Chondrocyte (in vitro differentiated cells): Measurements from ENCODE around the gene SHISAL2B. TPM values are rescaled to one million over a fixed set of nuclear protein-coding genes. Genes with fewer than 3 reads are reported as not detected.
"Not testable (repeated sequence)": the region's sequence is repeated elsewhere in the genome, so short reads cannot be mapped to it uniquely, and the experiment has no call there.

Experiments
- DNase-seq: peaks from one replicate; pipeline ENCODE4 v3.0.0; 2021; ENCODE audit warnings: mixed read lengths, low spot score
- H3K27ac Mint-ChIP-seq: one replicate; pipeline ENCODE4 v1.8.0; 2021; ENCODE audit warnings: mild to moderate bottlenecking, moderate library complexity, mixed read lengths; ENCODE audit not compliant: unreplicated experiment
- H3K27me3 Mint-ChIP-seq: 2 replicates; pipeline ENCODE4 v1.8.0; 2021; ENCODE audit warnings: low read depth, mixed read lengths
- H3K36me3 Mint-ChIP-seq: 2 replicates; pipeline ENCODE4 v1.8.0; 2021; ENCODE audit warnings: low read depth, mixed read lengths
- H3K4me1 Mint-ChIP-seq: 2 replicates; pipeline ENCODE4 v1.8.0; 2021; ENCODE audit warnings: low read depth, mild to moderate bottlenecking, mixed read lengths
- H3K4me3 Mint-ChIP-seq: one replicate; pipeline ENCODE4 v1.8.0; 2021; ENCODE audit warnings: mild to moderate bottlenecking, moderate library complexity, mixed read lengths; ENCODE audit not compliant: unreplicated experiment
- H3K9me3 Mint-ChIP-seq: 2 replicates; pipeline ENCODE4 v1.8.0; 2021; ENCODE audit warnings: low read depth, mixed read lengths
- CTCF ChIP-seq: fragments of 200-600 bp; sonication (generic); IDR thresholded peaks from 2 replicates; pipeline ENCODE4 v1.5.0; 2021; ENCODE audit warnings: antibody characterized with exemption, mild to moderate bottlenecking, moderate library complexity
- total RNA-seq: library from RNA; stranded (reverse); gene quantifications from 3 replicates; pipeline ENCODE4 v1.2.1, GENCODE V29; 2021

Gene SHISAL2B
- total RNA-seq, 1 donor from 2014 or later = not detected

DNA sequence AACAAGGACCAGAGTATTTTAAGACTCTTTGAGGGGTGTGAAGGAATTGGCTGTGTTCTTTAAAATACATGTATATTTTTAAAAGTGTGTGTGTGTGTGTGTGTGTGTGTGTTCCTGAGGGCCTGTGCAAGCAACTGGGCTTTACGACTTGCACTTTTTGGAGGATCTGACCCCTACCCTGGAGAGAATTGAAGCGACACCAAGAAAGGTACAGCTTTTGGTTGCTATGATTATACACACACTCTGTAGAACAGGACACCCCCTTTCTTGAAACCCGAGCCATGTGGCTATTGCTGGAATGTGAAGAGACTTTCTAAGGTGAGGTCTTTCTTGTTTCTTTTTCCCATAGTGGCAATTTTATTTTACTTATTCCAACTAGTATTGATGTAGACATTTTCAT, 988 bp downstream of the SHISAL2B start:
- Mint-ChIP-seq H3K4me1 (peaks cover 10% of the 10 kb centered on the region), H3K4me3 (peak overlapping the region; percentile 36), H3K36me3 (peaks cover 1% of the 10 kb centered on the region), H3K9me3 (peaks cover 6% of the 10 kb centered on the region), H3K27me3 (peaks cover 56% of the 10 kb centered on the region), H3K27ac (no peak overlapping the region)
- DNase-seq = no peak
- no peak for TF ChIP-seq CTCF

DNA sequence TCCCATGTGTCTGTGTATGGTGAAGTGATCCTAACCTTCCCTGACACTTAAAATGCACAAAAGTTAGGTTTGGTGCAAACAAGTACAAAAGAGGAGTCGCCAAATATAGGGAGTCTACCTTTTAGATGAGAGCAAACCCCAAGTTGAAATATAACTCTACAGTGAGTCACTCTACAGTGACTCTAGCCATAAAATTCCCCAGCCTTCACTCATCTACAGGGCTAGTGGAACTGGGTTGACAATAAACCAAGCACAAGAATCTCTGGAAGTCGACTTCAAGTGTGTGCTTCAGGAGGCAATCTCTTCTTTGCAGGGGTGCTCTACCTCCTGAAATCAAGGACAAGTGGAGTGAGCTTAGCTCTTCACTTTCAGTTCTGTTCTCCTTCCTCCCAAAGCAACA, 3.3 kb downstream of the SHISAL2B start:
- DNase-seq = no peak
- Mint-ChIP-seq H3K36me3 (peaks cover 5% of the 10 kb centered on the region), H3K4me1 (peaks cover 10% of the 10 kb centered on the region), H3K9me3 (peaks cover 15% of the 10 kb centered on the region), H3K27me3 (peaks cover 44% of the 10 kb centered on the region), H3K4me3 (no peak overlapping the region), H3K27ac (no peak overlapping the region)
- no peak for TF ChIP-seq CTCF

DNA sequence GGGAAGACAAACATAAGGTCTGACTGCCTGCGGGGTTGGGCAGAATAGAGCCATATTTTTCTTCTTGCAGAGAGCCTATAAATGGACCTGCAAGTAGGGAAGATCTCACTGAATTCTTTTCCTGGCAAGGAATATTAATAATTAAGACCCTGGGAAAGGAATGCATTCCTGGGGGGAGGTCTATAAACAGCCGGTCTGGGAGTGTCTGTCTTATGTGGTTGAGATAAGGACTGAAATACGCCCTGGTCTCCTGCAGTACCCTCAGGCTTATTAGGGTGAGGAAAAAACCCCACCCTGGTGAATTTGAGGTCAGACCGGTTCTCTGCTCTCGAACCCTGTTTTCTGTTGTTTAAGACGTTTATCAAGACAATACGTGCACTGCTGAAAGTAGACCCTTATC, 6.1 kb downstream of the SHISAL2B start:
- Mint-ChIP-seq H3K27me3 (peaks cover 22% of the 10 kb centered on the region), H3K9me3 (peaks cover 15% of the 10 kb centered on the region)
- not testable (repeated sequence) for H3K36me3 Mint-ChIP-seq, H3K4me1 Mint-ChIP-seq, DNase-seq, H3K27ac Mint-ChIP-seq, H3K4me3 Mint-ChIP-seq

- peaks cover 13% of the 10 kb centered on the region for H3K9me3 Mint-ChIP-seq
- peaks cover 19% of the 10 kb centered on the region for H3K27me3 Mint-ChIP-seq
- H3K36me3 Mint-ChIP-seq = peaks cover 3% of the 10 kb centered on the region
- DNase-seq = no peak
- H3K4me3 Mint-ChIP-seq = no peak overlapping the region
- TF ChIP-seq CTCF = no peak
- no peak overlapping the region for H3K27ac Mint-ChIP-seq
- no peaks in the 10 kb centered on the region for H3K4me1 Mint-ChIP-seq
These were observed 10.5 kb downstream of the SHISAL2B start for GRCh38 chr5:64700765-64701164.

DNA sequence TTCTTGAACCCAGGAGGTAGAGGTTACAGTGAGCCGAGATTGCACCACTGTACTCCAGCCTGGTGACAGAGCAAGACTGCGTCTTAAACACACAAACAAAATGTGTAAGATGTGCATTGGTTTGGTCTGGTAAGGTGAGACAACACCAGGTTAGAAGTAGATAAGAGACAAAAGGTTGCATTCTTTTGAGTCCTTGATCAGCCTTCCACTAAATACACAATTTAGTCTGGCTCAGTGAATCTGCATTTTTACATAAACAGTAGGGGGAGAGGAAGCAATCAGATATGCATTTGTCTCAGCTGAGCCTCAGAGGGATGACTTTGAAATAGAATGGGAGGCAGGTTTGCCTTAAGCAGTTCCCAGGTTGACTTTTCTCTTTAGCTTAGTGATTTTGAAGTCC, 15.8 kb downstream of the SHISAL2B start:
- H3K9me3 Mint-ChIP-seq, DNase-seq, H3K4me1 Mint-ChIP-seq, H3K4me3 Mint-ChIP-seq, H3K27ac Mint-ChIP-seq, H3K36me3 Mint-ChIP-seq: not testable (repeated sequence)
- peaks cover 12% of the 10 kb centered on the region for H3K27me3 Mint-ChIP-seq

- H3K4me1 Mint-ChIP-seq = no peaks in the 10 kb centered on the region
- H3K36me3 Mint-ChIP-seq = no peaks in the 10 kb centered on the region
- H3K9me3 Mint-ChIP-seq = no peaks in the 10 kb centered on the region
- TF ChIP-seq CTCF = no peak
- H3K27ac Mint-ChIP-seq = no peak overlapping the region
- H3K27me3 Mint-ChIP-seq = peaks cover 12% of the 10 kb centered on the region
- no peak overlapping the region for H3K4me3 Mint-ChIP-seq
- no peak for DNase-seq
These were observed 16.9 kb downstream of the SHISAL2B start for GRCh38 chr5:64707191-64707590.

DNA sequence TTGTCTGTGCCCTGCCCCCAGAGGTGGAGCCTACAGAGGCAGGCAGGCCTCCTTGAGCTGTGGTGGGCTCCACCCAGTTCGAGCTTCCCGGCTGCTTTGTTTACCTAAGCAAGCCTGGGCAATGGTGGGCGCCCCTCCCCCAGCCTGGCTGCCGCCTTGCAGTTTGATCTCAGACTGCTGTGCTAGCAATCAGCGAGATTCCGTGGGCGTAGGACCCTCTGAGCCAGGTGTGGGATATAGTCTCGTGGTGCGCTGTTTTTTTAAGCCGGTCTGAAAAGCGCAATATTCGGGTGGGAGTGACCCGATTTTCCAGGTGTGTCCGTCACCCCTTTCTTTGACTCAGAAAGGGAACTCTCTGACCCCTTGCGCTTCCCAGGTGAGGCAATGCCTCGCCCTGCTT, 24.2 kb downstream of the SHISAL2B start:
- not testable (repeated sequence) for H3K9me3 Mint-ChIP-seq, H3K27ac Mint-ChIP-seq

More for the DNA sequence above, 24.2 kb downstream of the SHISAL2B start:
- H3K4me3 Mint-ChIP-seq = peak overlapping the region; percentile 61
- DNase-seq, H3K4me1 Mint-ChIP-seq, H3K36me3 Mint-ChIP-seq, H3K27me3 Mint-ChIP-seq: not testable (repeated sequence)
